Spinal cord (tissue), 10 donors: ENCODE data around the gene VSNL1. TPM values are rescaled to one million over a fixed set of nuclear protein-coding genes. Genes with fewer than 3 reads are reported as not detected.

Experiments used
- DNase-seq, 6 donors: peaks; one replicate each; pipeline versions ENCODE4 v3.0.0 to v3.0.0-alpha.2; 2013 to 2015; ENCODE audit warnings: low spot score in 6 of 6, low read depth in 4 of 6
- H3K27ac ChIP-seq: one replicate; pipeline ENCODE4 v1.5.1; 2013; ENCODE audit warnings: low read depth, low read length, control low read depth
- H3K27me3 ChIP-seq: one replicate; pipeline ENCODE4 v1.6.1; 2013; ENCODE audit warnings: low read length; ENCODE audit not compliant: control insufficient read depth, insufficient read depth
- H3K36me3 ChIP-seq: one replicate; pipeline ENCODE4 v1.6.1; 2013; ENCODE audit warnings: low read length; ENCODE audit not compliant: control insufficient read depth, insufficient read depth
- H3K4me1 ChIP-seq: one replicate; pipeline ENCODE4 v1.6.1; 2013; ENCODE audit warnings: low read length; ENCODE audit not compliant: control insufficient read depth, insufficient read depth
- H3K4me3 ChIP-seq: one replicate; pipeline ENCODE4 v1.5.1; 2013; ENCODE audit warnings: low read depth, low read length, control low read depth
- H3K9me3 ChIP-seq: one replicate; pipeline ENCODE4 v1.6.1; 2013; ENCODE audit warnings: low read length; ENCODE audit not compliant: control insufficient read depth, insufficient read depth
- WGBS: methylation state at CpG from one replicate; pipeline ENCODE4 v1.1.5; 2013; ENCODE audit warnings: missing lambda C conversion rate; ENCODE audit not compliant: insufficient coverage; 5-methylcytosine and 5-hydroxymethylcytosine counted together
- polyA plus RNA-seq, 2 donors: library from polyadenylated mRNA; unstranded; fragments of 120-200 nt; gene quantifications; one replicate each; pipeline ENCODE4 v1.2.1, GENCODE V29; 2013; ENCODE audit not compliant: insufficient read length in 2 of 2
- total RNA-seq, 2 donors: library from RNA; depleted of rRNA in 1 of 2; stranded (reverse); fragments of 120-200 nt in 1 of 2; fragments of >200 nt in 1 of 2; gene quantifications; one replicate each; pipeline versions ENCODE4 v1.2.3 to v1.2.4, GENCODE V29; 2013 to 2014
- donor health status: healthy.

VSNL1 gene
- total and polyA plus RNA-seq, 4 donors, result 58.6 to 423 (median 285) TPM

- H3K4me1 ChIP-seq, result no peaks in the 10 kb centered on the region
- no peak overlapping the region for H3K27ac ChIP-seq
- H3K27me3 ChIP-seq, result no peaks in the 10 kb centered on the region
- peaks cover 3% of the 10 kb centered on the region for H3K9me3 ChIP-seq
- 100% methylated on average over 4 of the region's 4 CpGs for WGBS
- DNase-seq, result no peak
- no peak overlapping the region for H3K4me3 ChIP-seq
- no peaks in the 10 kb centered on the region for H3K36me3 ChIP-seq
Observed at GRCh38 chr2:17630089-17630488, 89.6 kb downstream of the VSNL1 start.

- DNase-seq, result peak in 2 of 6 donors; percentile 16 to 34
- Histone ChIP-seq H3K4me3 (no peak overlapping the region), H3K9me3 (no peaks in the 10 kb centered on the region), H3K36me3 (no peaks in the 10 kb centered on the region), H3K27me3 (no peaks in the 10 kb centered on the region), H3K4me1 (peaks cover 6% of the 10 kb centered on the region), H3K27ac (no peak overlapping the region)
- 29% methylated on average over 4 of the region's 4 CpGs for WGBS
Observed at GRCh38 chr2:17634997-17635396, 94.5 kb downstream of the VSNL1 start.

- Histone ChIP-seq H3K4me3 (no peak overlapping the region), H3K27me3 (no peaks in the 10 kb centered on the region), H3K36me3 (no peaks in the 10 kb centered on the region), H3K4me1 (peaks cover 6% of the 10 kb centered on the region), H3K27ac (no peak overlapping the region), H3K9me3 (no peaks in the 10 kb centered on the region)
- 100% methylated on average over 1 of the region's 3 CpGs for WGBS
- no peak for DNase-seq
Observed at GRCh38 chr2:17636257-17636656, 95.8 kb downstream of the VSNL1 start.

- peak in 1 of 6 donors; percentile 47 for DNase-seq
- Histone ChIP-seq H3K9me3 (no peaks in the 10 kb centered on the region), H3K27ac (no peak overlapping the region), H3K36me3 (no peaks in the 10 kb centered on the region), H3K4me3 (no peak overlapping the region), H3K4me1 (peaks cover 6% of the 10 kb centered on the region), H3K27me3 (no peaks in the 10 kb centered on the region)
- 77% methylated on average over 5 of the region's 8 CpGs for WGBS
Observed at GRCh38 chr2:17637131-17637906, 96.8 kb downstream of the VSNL1 start.

- Histone ChIP-seq H3K27me3 (no peaks in the 10 kb centered on the region), H3K27ac (no peak overlapping the region), H3K4me3 (no peak overlapping the region), H3K36me3 (no peaks in the 10 kb centered on the region), H3K9me3 (no peaks in the 10 kb centered on the region), H3K4me1 (peaks cover 6% of the 10 kb centered on the region)
- peak in 1 of 6 donors; percentile 41 for DNase-seq
- 96% methylated on average over 6 of the region's 7 CpGs for WGBS
Observed at GRCh38 chr2:17638196-17638743, 97.8 kb downstream of the VSNL1 start.

- no CpG with 5 or more reads among the region's 2 CpGs for whole genome bisulfite sequencing
- no peaks in the 10 kb centered on the region for H3K27me3 ChIP-seq
- no peaks in the 10 kb centered on the region for H3K36me3 ChIP-seq
- H3K27ac ChIP-seq, result no peak overlapping the region
- DNase-seq, result no peak
- no peaks in the 10 kb centered on the region for H3K9me3 ChIP-seq
- peaks cover 11% of the 10 kb centered on the region for H3K4me1 ChIP-seq
- H3K4me3 ChIP-seq, result no peak overlapping the region
Observed at GRCh38 chr2:17640406-17640805, 99.9 kb downstream of the VSNL1 start.

GRCh38 chr2:17643031-17643615 lies 102.6 kb downstream of the VSNL1 start:
- Histone ChIP-seq H3K27me3 (no peaks in the 10 kb centered on the region), H3K27ac (no peak overlapping the region), H3K4me3 (no peak overlapping the region), H3K4me1 (peaks cover 4% of the 10 kb centered on the region), H3K36me3 (no peaks in the 10 kb centered on the region), H3K9me3 (no peaks in the 10 kb centered on the region)
- WGBS, result 94% methylated on average over 2 of the region's 6 CpGs
- no peak for DNase-seq

GRCh38 chr2:17644997-17645720 lies 104.7 kb downstream of the VSNL1 start:
- Histone ChIP-seq H3K4me1 (peaks cover 4% of the 10 kb centered on the region), H3K36me3 (peaks cover 10% of the 10 kb centered on the region), H3K27ac (no peak overlapping the region), H3K9me3 (no peaks in the 10 kb centered on the region), H3K4me3 (no peak overlapping the region), H3K27me3 (no peaks in the 10 kb centered on the region)
- DNase-seq, result no peak
- 90% methylated on average over 2 of the region's 4 CpGs for WGBS

GRCh38 chr2:17646081-17646554 lies 105.6 kb downstream of the VSNL1 start:
- DNase-seq, result peak; percentile 15 to 86 (median 46)
- WGBS, result 0% methylated on average over 2 of the region's 3 CpGs
- Histone ChIP-seq H3K27me3 (no peaks in the 10 kb centered on the region), H3K9me3 (no peaks in the 10 kb centered on the region), H3K27ac (no peak overlapping the region), H3K4me3 (no peak overlapping the region), H3K36me3 (peaks cover 15% of the 10 kb centered on the region), H3K4me1 (peaks cover 4% of the 10 kb centered on the region)
